Measurements from ENCODE around the gene GATB. TPM values are rescaled to one million over a fixed set of nuclear protein-coding genes. Genes with fewer than 3 reads are reported as not detected.

Gene GATB
- total and polyA plus RNA-seq, 10 of the 15 experiments (the other 5 are each of a cell fraction or from before 2014, with no cell fraction given): 20.5 to 37.3 (median 30.5) TPM

DNA sequence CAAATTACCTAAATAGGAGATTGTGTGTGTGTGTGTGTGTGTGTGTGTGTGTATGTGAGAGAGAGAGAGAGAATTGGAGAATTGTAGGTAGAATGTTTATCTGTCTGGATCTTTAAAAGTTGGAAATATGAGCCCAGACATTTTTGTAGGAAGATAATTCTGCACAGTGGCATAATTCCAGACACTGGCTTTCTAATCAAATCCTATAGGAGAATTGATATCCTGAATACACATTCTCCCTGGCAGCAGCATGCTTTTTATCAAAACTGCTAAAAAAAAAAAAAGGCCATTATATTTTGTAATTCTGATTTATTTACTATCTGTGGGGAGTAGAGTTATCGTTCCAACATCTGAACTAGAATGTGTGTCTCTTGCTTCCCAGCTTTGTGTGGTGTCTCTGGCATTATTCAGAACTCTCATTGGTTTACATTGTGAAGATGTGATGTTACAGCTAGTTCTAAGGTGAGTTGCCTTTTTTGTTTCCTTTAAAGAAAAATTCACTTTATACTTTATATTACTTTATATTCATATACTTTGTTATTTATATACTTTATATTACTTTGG, 122.4 kb downstream of the GATB start:
- SMC1A ChIA-PET (ENCODE audit: uncharacterized antibody, unreplicated experiment): interaction anchor here (0.7 to 2.3 kb wide), 4 partner anchors 10 to 292 kb away, joined by 3 to 10 read pairs (median 6); no protein-coding TSS in a partner anchor
- no peak for TF ChIP-seq ASH2L (IDR thresholded peaks at IDR 0.05; ENCODE audit: borderline replicate concordance, low read depth)
- TF ChIP-seq NFYA (IDR thresholded peaks at IDR 0.05; ENCODE audit: borderline replicate concordance, low read depth, low read length): no peak
- TF ChIP-seq, protein P1, sequence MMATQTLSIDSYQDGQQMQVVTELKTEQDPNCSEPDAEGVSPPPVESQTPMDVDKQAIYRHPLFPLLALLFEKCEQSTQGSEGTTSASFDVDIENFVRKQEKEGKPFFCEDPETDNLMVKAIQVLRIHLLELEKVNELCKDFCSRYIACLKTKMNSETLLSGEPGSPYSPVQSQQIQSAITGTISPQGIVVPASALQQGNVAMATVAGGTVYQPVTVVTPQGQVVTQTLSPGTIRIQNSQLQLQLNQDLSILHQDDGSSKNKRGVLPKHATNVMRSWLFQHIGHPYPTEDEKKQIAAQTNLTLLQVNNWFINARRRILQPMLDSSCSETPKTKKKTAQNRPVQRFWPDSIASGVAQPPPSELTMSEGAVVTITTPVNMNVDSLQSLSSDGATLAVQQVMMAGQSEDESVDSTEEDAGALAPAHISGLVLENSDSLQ (IDR thresholded peaks at IDR 0.05): no peak
- TF ChIP-seq E2F4 (IDR thresholded peaks at IDR 0.05; ENCODE audit: low read depth, low read length): no peak
- TF ChIP-seq MEF2A (IDR thresholded peaks at IDR 0.05; ENCODE audit: insufficient read depth, low read depth, low read length): no peak
- TF ChIP-seq BCL3 (IDR thresholded peaks at IDR 0.05; ENCODE audit: borderline replicate concordance, insufficient read depth, low read depth, low read length, poor library complexity, severe bottlenecking): no peak
- TF ChIP-seq FOXM1 (IDR thresholded peaks at IDR 0.05; ENCODE audit: low read depth, low read length): no peak
- TF ChIP-seq ZNF217 (IDR thresholded peaks at IDR 0.05): no peak
- no peak for TF ChIP-seq KLF5 (IDR thresholded peaks at IDR 0.05; ENCODE audit: partially characterized antibody)
- TF ChIP-seq CHD4 (IDR thresholded peaks at IDR 0.05): no peak
- no peak for TF ChIP-seq SUZ12 (IDR thresholded peaks at IDR 0.05; ENCODE audit: unreplicated experiment)
- TF ChIP-seq MYB (IDR thresholded peaks at IDR 0.05; ENCODE audit: borderline replicate concordance, low read depth, low read length): no peak
- TF ChIP-seq POLR2AphosphoS2 (IDR thresholded peaks at IDR 0.05; ENCODE audit: low read depth, low read length): no peak
- TF ChIP-seq, protein P2, sequence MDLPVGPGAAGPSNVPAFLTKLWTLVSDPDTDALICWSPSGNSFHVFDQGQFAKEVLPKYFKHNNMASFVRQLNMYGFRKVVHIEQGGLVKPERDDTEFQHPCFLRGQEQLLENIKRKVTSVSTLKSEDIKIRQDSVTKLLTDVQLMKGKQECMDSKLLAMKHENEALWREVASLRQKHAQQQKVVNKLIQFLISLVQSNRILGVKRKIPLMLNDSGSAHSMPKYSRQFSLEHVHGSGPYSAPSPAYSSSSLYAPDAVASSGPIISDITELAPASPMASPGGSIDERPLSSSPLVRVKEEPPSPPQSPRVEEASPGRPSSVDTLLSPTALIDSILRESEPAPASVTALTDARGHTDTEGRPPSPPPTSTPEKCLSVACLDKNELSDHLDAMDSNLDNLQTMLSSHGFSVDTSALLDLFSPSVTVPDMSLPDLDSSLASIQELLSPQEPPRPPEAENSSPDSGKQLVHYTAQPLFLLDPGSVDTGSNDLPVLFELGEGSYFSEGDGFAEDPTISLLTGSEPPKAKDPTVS (IDR thresholded peaks at IDR 0.05; ENCODE audit: low read depth, low read length): no peak
- TF ChIP-seq ATF7 (IDR thresholded peaks at IDR 0.05; ENCODE audit: low read depth): no peak
- TF ChIP-seq JUND (IDR thresholded peaks at IDR 0.05; ENCODE audit: low read depth, low read length): no peak

More for the DNA sequence above, 122.4 kb downstream of the GATB start:
- ChIA-PET CTCF (interaction anchor here (1.3 kb wide), 1 partner anchor 362 kb away, joined by 4 read pairs; the partner anchor contains the start of gene PRSS48), RAD21 (ENCODE audit: unreplicated experiment) (no interaction called here), POLR2A (no interaction called here)
- Histone ChIP-seq H3K4me3 (no peak overlapping the region), H3K9ac (ENCODE audit: control insufficient read depth, insufficient read depth, low read length) (no peak overlapping the region), H3K4me2 (ENCODE audit: control insufficient read depth, insufficient read depth) (no peak overlapping the region), H3K79me2 (ENCODE audit: control insufficient read depth, insufficient read depth, low read length) (no peaks in the 10 kb centered on the region), H3K9me3 (replicated peaks; ENCODE audit: control insufficient read depth, insufficient read depth, low read length) (no peaks in the 10 kb centered on the region), H3K27ac (ENCODE audit: control insufficient read depth, insufficient read depth) (no peak overlapping the region), H4K20me1 (ENCODE audit: control insufficient read depth, insufficient read depth) (no peaks in the 10 kb centered on the region), H3K36me3 (ENCODE audit: control insufficient read depth in 2 of 2, insufficient read depth in 2 of 2, low read length in 1 of 2) (no peaks in the 10 kb centered on the region), H3K27me3 (replicated peaks in 1 of 2; ENCODE audit: control insufficient read depth in 2 of 2, insufficient read depth in 2 of 2, low read length in 1 of 2) (peaks cover 0 to 2% of the 10 kb centered on the region in 2 experiments; a peak in 2 of 4 replicates), H2AFZ (ENCODE audit: control insufficient read depth, low read depth, low read length) (no peak overlapping the region), H3K4me1 (ENCODE audit: control insufficient read depth, insufficient read depth, low read length) (no peaks in the 10 kb centered on the region)
- ATAC-seq (no peak), DNase-seq (ENCODE audit: low read depth, low spot score) (no peak), FAIRE-seq (no peak)
- 0% methylated on average over 1 of the region's 1 CpG for WGBS (ENCODE audit: insufficient coverage, insufficient replicate concordance, low lambda C conversion rate, missing lambda C conversion rate)
- BruUV-seq (replicated peaks): no TSS peak
- in situ Hi-C loops (cut with MboI): no loop called here
- intact Hi-C loops (cut with micrococcal nuclease; ENCODE audit: unreplicated experiment): no loop called here

Data from GM12878 (cell line).